ENCODE measurements around the gene GRHL3. TPM values are rescaled to one million over a fixed set of nuclear protein-coding genes. Genes with fewer than 3 reads are reported as not detected.

GRHL3 gene
- total and polyA plus RNA-seq, 2 donors (not counting 3 experiments of a cell fraction or from before 2014, with no cell fraction given), result not detected

GRCh38 chr1:24275104-24275410 lies 44.1 kb upstream of the GRHL3 start:
- Histone ChIP-seq H3K27ac (ENCODE audit: insufficient read depth, low read depth, low read length) (no peak overlapping the region), H4K20me1 (replicated peaks; ENCODE audit: control insufficient read depth, extremely low read depth, insufficient read depth, low read length) (no peaks in the 10 kb centered on the region), H3K27me3 (ENCODE audit: control insufficient read depth in 2 of 2, insufficient read depth in 2 of 2, low read length in 2 of 2) (peaks cover 24 to 32% of the 10 kb centered on the region in 2 experiments), H3K4me2 (ENCODE audit: insufficient read depth, low read length) (no peak overlapping the region), H3K79me2 (ENCODE audit: control insufficient read depth, insufficient read depth, low read length) (no peaks in the 10 kb centered on the region), H3K4me3 (replicated peaks in 1 of 3; ENCODE audit: insufficient read depth in 1 of 3, low read depth in 1 of 3, low read length in 3 of 3) (no peak overlapping the region), H3K4me1 (ENCODE audit: control insufficient read depth, extremely low read depth, insufficient read depth, low read length) (no peaks in the 10 kb centered on the region), H2AFZ (ENCODE audit: low read depth, low read length) (no peak overlapping the region), H3K9me1 (replicated peaks; ENCODE audit: control insufficient read depth, extremely low read depth, insufficient read depth, low read length) (no peaks in the 10 kb centered on the region), H3K9ac (replicated peaks; ENCODE audit: extremely low read depth, insufficient read depth, low read length) (no peak overlapping the region), H3K9me3 (replicated peaks; ENCODE audit: control insufficient read depth, insufficient read depth, low read length) (no peaks in the 10 kb centered on the region), H3K36me3 (ENCODE audit: control insufficient read depth in 2 of 2, extremely low read depth in 1 of 2, insufficient read depth in 2 of 2, low read length in 2 of 2) (no peaks in the 10 kb centered on the region)
- no peak for FAIRE-seq
- no TSS peak for BruUV-seq (replicated peaks)
- intact Hi-C loops (cut with micrococcal nuclease), result no loop called here
- dilution Hi-C loops (cut with MboI; ENCODE audit: extremely low pct_ligation_motif_present, low sequenced_read_pairs), result no loop called here
- DNase-seq (ENCODE audit: low read depth, low spot score), result no peak
- ChIA-PET POLR2A (no interaction called here), CTCF (interaction anchor here (1.3 kb wide), 1 partner anchor 116 kb away, joined by 5 read pairs; no protein-coding TSS in a partner anchor)
- no peak for TF ChIP-seq CTCF (IDR thresholded peaks at IDR 0.05; ENCODE audit: extremely low read depth in 1 of 2, insufficient read depth in 1 of 2, low read depth in 1 of 2, low read length in 2 of 2)
- no peak for TF ChIP-seq JUN (IDR thresholded peaks at IDR 0.05; ENCODE audit: borderline replicate concordance, insufficient read depth, insufficient read length, low read depth)
- no peak for TF ChIP-seq FOS (IDR thresholded peaks at IDR 0.05; ENCODE audit: borderline replicate concordance, insufficient read depth, low read length)
- TF ChIP-seq EZH2 (IDR thresholded peaks at IDR 0.05; ENCODE audit: borderline replicate concordance, low read depth, low read length, severe bottlenecking), result no peak
- TF ChIP-seq POLR2AphosphoS5 (IDR thresholded peaks at IDR 0.05; ENCODE audit: insufficient read depth, low read depth, low read length), result no peak
- no peak for TF ChIP-seq POLR2A (IDR thresholded peaks at IDR 0.05; ENCODE audit: low read depth, low read length)
- no peak for TF ChIP-seq GATA2 (IDR thresholded peaks at IDR 0.05; ENCODE audit: insufficient read depth, insufficient read length, low read depth, low read length)
- TF ChIP-seq, protein P1, sequence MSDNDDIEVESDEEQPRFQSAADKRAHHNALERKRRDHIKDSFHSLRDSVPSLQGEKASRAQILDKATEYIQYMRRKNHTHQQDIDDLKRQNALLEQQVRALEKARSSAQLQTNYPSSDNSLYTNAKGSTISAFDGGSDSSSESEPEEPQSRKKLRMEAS (IDR thresholded peaks at IDR 0.05; ENCODE audit: insufficient read depth, insufficient read length), result no peak
- TF ChIP-seq MYC (IDR thresholded peaks at IDR 0.05; ENCODE audit: low read depth, low read length), result no peak
